Measurements from ENCODE around the gene E2F7.

DNA sequence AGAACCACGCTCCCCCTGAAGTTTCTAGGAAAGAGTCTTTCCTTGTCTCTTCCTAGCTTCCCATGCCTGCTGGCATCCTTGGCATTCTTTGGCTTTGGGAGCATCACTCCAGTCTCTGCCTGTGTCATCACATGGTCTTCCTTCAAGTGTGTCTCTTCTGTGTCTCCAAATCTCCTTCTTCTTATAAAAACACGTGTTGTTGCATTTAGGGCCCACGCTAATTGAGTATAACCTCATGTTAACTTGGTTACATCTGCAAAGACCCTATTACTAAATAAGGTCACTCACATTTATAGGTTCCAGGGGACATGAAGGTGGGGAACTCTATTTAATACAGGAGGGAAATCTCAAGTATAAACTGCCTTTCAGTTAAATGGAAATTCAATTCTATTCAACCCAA, 63.0 kb downstream of the E2F7 start:
- TF ChIP-seq, protein P1, sequence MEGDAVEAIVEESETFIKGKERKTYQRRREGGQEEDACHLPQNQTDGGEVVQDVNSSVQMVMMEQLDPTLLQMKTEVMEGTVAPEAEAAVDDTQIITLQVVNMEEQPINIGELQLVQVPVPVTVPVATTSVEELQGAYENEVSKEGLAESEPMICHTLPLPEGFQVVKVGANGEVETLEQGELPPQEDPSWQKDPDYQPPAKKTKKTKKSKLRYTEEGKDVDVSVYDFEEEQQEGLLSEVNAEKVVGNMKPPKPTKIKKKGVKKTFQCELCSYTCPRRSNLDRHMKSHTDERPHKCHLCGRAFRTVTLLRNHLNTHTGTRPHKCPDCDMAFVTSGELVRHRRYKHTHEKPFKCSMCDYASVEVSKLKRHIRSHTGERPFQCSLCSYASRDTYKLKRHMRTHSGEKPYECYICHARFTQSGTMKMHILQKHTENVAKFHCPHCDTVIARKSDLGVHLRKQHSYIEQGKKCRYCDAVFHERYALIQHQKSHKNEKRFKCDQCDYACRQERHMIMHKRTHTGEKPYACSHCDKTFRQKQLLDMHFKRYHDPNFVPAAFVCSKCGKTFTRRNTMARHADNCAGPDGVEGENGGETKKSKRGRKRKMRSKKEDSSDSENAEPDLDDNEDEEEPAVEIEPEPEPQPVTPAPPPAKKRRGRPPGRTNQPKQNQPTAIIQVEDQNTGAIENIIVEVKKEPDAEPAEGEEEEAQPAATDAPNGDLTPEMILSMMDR (IDR thresholded peaks at IDR 0.05; ENCODE audit: borderline replicate concordance, extremely low read depth, low read length, poor library complexity, severe bottlenecking), result no peak
- no peak for TF ChIP-seq EZH2 (IDR thresholded peaks at IDR 0.05; ENCODE audit: borderline replicate concordance, low read depth, low read length, severe bottlenecking)
